Lower leg skin (tissue), 4 donors: Measurements from ENCODE around the gene MNT. TPM values are rescaled to one million over a fixed set of nuclear protein-coding genes. Genes with fewer than 3 reads are reported as not detected.

Experiments
- DNase-seq, 2 donors: peaks; one replicate each; pipeline ENCODE4 v3.0.0-alpha.2; 2019; ENCODE audit warnings: low spot score in 2 of 2
- H3K4me3 ChIP-seq: fragments of 200-600 bp; sonication (generic); 2 replicates; pipeline ENCODE4 v1.5.1; 2017; ENCODE audit warnings: mild to moderate bottlenecking, low read depth; ENCODE audit not compliant: poor library complexity, severe bottlenecking
- POLR2A ChIP-seq, 2 donors: fragments of 450-650 bp; IDR thresholded peaks; one replicate each; pipeline ENCODE4 v1.6.1; 2016 to 2017; ENCODE audit warnings: antibody characterized with exemption in 2 of 2, mild to moderate bottlenecking in 1 of 2, moderate library complexity in 1 of 2
- WGBS, 2 donors: methylation state at CpG; one replicate each; pipeline ENCODE4 v1.1.5; 2018; 5-methylcytosine and 5-hydroxymethylcytosine counted together
- intact Hi-C: fragments of 100-400 bp; cut with DNase I; formaldehyde crosslinking; loops from one replicate; pipeline ENCODE4 v1.15.0; 2023; ENCODE audit warnings: low total_unique reads
- total RNA-seq, 4 donors: library from RNA; depleted of rRNA; stranded (reverse); fragments of >200 nt; gene quantifications; one replicate each; pipeline ENCODE4 v1.1.0, GENCODE V29; 2016
- TF ChIP-seq, protein P1 (sequence below), 3 donors: fragments of 450-650 bp; IDR thresholded peaks; one replicate each; pipeline ENCODE4 v1.5.1; 2016; ENCODE audit warnings: antibody characterized with exemption in 3 of 3, mild to moderate bottlenecking in 3 of 3, moderate library complexity in 2 of 3

MNT gene
- total RNA-seq, 4 donors from 2014 or later, result 10.3 to 28.6 (median 15.4) TPM

DNA sequence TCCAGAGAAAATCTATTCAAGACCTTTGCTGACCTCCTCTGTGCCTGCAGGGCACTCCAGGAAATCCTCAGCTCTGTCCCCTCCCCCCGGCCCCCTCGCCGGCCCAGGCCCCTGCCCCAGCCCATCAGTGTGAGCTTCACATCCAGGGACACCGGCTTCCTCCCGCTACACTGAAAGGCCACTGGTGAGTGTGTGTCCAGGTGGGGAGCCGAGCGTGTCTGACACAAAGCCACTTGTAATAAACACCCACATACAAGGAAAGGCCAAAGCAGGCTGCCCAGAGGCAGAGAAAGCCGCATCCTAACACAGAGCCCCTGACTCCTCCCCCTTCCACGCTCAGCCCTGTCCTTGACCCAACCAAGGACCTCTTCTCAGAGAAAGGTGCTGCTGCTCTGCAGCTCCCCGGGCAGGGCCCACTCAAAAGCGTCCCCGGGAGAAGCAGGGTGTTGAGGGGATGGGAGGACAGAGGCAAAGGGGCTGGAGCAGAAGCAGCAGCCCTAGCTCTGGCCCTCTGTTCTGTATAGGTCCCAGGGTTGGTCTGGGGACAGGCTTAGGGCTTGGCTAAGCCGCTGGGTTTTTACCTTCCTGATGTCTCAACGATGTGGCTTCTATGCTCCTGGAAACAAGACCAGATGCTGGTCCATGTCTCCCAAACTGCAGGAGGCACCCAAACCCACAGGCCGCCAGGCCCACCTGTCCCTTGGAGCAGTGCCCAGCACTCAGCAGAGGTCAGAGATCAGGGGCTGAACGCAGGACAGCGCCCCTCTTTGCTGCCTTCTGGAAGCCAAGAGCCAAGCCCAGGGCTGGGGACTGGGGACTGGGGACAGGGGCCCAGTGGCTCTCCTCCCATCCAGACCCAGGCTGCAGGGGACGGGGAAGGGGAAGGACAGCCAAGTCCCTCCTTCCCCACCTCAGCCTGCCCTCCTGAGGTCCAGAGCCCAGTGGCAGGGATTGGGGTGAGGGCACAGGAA, 15.3 kb downstream of the MNT start:
- TF ChIP-seq, protein P1, sequence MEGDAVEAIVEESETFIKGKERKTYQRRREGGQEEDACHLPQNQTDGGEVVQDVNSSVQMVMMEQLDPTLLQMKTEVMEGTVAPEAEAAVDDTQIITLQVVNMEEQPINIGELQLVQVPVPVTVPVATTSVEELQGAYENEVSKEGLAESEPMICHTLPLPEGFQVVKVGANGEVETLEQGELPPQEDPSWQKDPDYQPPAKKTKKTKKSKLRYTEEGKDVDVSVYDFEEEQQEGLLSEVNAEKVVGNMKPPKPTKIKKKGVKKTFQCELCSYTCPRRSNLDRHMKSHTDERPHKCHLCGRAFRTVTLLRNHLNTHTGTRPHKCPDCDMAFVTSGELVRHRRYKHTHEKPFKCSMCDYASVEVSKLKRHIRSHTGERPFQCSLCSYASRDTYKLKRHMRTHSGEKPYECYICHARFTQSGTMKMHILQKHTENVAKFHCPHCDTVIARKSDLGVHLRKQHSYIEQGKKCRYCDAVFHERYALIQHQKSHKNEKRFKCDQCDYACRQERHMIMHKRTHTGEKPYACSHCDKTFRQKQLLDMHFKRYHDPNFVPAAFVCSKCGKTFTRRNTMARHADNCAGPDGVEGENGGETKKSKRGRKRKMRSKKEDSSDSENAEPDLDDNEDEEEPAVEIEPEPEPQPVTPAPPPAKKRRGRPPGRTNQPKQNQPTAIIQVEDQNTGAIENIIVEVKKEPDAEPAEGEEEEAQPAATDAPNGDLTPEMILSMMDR (IDR thresholded peaks at IDR 0.05), result no peak
- TF ChIP-seq POLR2A (IDR thresholded peaks at IDR 0.05), result no peak
- intact Hi-C loops, result no loop called here
- no peak overlapping the region for H3K4me3 ChIP-seq
- 75 to 76% methylated on average over 18 of the region's 18 CpGs for WGBS, 2 donors
- DNase-seq, result no peak

DNA sequence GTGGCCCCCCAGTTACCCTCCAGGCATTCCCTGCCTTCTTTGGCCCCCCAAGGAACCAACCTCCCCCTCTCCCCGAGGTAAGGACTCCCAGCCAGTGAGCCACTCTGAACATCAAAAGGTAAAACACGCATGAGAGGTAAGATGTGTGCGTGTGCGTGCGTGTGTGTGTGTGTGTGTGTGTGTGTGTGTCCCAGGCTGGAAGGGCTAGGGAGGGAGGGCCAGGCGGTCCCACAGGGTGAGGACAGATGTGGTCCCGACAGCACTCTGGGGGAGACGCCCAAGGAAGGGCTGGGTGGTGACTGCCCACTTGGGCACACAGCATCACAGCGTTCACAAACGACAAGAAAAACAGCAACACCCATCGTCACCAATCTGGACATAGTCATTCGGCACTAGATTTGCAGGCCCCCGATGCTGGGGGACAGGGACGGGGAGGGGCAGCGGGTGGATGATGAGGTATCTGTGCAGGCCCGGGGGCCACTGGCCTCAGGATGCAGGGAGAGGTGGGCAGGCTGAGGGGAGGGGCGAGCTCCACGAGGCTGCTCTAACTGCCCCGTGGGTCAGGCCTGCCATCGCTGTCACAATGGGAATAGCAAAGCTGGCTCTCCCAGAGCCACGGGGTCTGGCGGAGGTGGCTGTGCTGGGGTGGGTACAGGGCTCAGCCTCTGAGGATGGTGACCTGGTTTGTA, 16.3 kb downstream of the MNT start:
- no peak for DNase-seq
- H3K4me3 ChIP-seq, result no peak overlapping the region
- no peak for TF ChIP-seq POLR2A (IDR thresholded peaks at IDR 0.05)
- TF ChIP-seq, protein P1 (IDR thresholded peaks at IDR 0.05), result no peak
- WGBS, 2 donors, result 67 to 70% methylated on average over 22 of the region's 22 CpGs
- intact Hi-C loops, result no loop called here

DNA sequence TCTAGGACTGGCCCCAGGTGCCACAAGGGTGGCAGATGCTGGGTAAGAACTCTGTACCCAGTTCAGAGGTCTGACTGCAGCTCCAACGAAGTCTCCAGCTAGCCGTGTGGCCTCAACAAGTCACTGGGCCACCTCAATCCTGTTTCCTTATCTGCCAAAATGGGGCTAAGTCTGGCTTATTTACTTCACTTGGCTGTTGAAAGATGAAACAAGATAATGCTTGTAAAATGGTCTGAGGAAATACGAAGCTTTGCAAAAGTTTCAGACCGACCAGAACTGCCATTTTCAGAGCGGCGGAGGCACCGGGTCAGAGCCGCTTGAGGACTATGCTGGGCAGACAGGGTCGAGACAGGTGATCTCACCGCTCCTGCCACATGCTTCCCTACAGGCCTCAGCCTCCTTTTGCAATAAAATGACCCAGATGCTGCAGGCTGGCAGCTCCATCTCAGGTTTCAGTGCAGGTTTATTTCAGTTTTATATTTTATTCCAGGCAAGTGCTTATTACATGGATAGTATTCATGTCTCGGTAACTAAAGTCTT, 17.2 kb downstream of the MNT start:
- H3K4me3 ChIP-seq, result no peak overlapping the region
- WGBS, 2 donors, result 83 to 90% methylated on average over 11 of the region's 11 CpGs
- intact Hi-C loops, result no loop called here
- no peak for TF ChIP-seq POLR2A (IDR thresholded peaks at IDR 0.05)
- TF ChIP-seq, protein P1 (IDR thresholded peaks at IDR 0.05), result no peak
- no peak for DNase-seq

DNA sequence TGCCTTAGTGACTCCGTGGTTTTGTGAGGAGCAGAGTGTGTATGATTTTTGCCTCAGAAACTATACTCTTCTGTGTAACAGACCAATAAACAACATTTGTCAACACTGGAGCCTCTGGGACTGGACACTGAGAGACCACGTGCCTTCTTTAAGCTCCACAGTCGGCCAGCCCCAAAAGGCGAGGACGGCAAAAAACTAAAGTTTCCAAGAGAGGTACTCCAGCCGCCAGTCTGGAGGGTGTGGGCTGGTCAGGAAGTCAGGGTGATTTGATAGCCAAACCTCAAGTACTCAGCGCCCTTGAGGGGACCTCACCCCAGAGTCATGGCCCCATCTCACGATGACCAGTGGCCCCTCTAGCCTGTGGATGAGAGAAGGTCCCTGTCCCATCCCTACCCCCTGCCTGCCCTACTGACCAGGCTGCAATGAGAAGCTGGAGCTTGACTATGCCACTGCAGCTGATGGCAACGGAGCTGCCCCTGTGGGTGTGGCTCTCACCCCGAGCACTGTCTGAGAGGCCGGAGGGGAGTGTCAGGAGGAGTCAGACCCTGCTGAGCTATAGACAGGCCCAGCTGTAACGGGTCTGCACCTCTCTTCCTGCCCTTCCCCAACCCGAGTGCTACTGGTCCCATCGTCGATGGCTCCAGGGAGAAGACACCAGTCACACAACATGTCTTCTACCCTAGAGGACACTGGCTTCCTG, 19.8 kb downstream of the MNT start:
- WGBS, 2 donors, result 73 to 77% methylated on average over 13 to 15 of the region's 15 CpGs

More for the DNA sequence above, 19.8 kb downstream of the MNT start:
- no peak for TF ChIP-seq POLR2A (IDR thresholded peaks at IDR 0.05)
- TF ChIP-seq, protein P1 (IDR thresholded peaks at IDR 0.05), result no peak
- intact Hi-C loops, result loop anchor here (2.0 kb wide), 1 partner anchor 34 kb away; no protein-coding TSS in a partner anchor
- no peak for DNase-seq
- H3K4me3 ChIP-seq, result no peak overlapping the region
